Measurements from ENCODE around the gene SH3BP5L.

SH3BP5L gene

GRCh38 chr1:248828845-248829244, 3.1 kb upstream of the SH3BP5L start:
- Mint-ChIP-seq H3K36me3 (ENCODE audit: low read depth) (peaks cover 12% of the 10 kb centered on the region), H3K4me3 (no peak overlapping the region), H3K27me3 (ENCODE audit: low read depth) (peaks cover 5% of the 10 kb centered on the region), H3K27ac (no peak overlapping the region), H3K4me1 (ENCODE audit: low read depth) (peaks cover 22% of the 10 kb centered on the region), H3K9me3 (no peaks in the 10 kb centered on the region)
- no peak for DNase-seq (ENCODE audit: low spot score)

DNA sequence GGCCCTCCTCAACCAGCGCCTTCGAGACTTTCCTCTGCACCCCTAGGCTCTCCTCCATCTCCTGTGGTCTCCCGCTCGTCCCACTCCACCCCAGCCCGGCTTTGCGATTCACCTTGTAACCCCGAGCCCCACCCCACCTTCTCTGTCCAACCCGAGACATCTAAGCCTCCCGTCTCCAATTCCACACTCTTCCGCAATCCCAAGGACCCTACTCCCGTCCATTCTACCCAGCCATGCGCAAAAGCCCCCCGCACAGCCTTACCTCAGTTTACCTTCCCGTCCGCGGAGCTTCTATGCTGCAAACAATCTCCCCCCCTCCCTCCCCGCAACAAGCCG, 174 bp downstream of the SH3BP5L start:
- Mint-ChIP-seq H3K36me3 (ENCODE audit: low read depth) (peaks cover 28% of the 10 kb centered on the region), H3K9me3 (no peaks in the 10 kb centered on the region), H3K4me3 (peak overlapping the region; percentile 99), H3K27me3 (ENCODE audit: low read depth) (no peaks in the 10 kb centered on the region), H3K4me1 (ENCODE audit: low read depth) (peaks cover 32% of the 10 kb centered on the region), H3K27ac (peak overlapping the region; percentile 100)
- DNase-seq (ENCODE audit: low spot score), result no peak

DNA sequence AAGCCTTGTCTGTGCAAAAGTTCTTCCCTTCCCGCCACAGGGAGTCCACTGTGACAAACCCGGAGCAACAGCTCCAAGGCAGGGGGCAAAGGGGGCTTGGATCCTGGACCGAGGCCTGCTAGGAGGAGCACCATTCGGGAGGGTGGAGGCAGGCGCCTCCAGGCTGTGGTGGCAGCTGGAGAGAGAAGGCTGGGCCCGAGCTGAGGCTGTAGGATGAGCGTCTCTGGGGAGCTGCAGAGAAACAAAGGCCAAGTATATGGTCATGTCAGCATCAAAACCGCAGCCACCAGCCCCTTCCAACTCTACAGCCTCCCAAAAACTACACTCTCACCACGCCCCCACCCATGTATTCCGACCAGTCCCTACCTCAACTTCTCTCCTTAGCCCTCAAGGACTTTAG, 579 bp downstream of the SH3BP5L start:
- Mint-ChIP-seq H3K9me3 (no peaks in the 10 kb centered on the region), H3K27ac (peak overlapping the region; percentile 100), H3K4me1 (ENCODE audit: low read depth) (peaks cover 32% of the 10 kb centered on the region), H3K27me3 (ENCODE audit: low read depth) (no peaks in the 10 kb centered on the region), H3K36me3 (ENCODE audit: low read depth) (peaks cover 28% of the 10 kb centered on the region), H3K4me3 (peak overlapping the region; percentile 99)
- DNase-seq (ENCODE audit: low spot score), result no peak

- Mint-ChIP-seq H3K36me3 (ENCODE audit: low read depth) (peaks cover 30% of the 10 kb centered on the region), H3K27ac (peak overlapping the region; percentile 100), H3K27me3 (ENCODE audit: low read depth) (no peaks in the 10 kb centered on the region), H3K4me3 (peak overlapping the region; percentile 99), H3K4me1 (ENCODE audit: low read depth) (peaks cover 34% of the 10 kb centered on the region), H3K9me3 (no peaks in the 10 kb centered on the region)
- DNase-seq (ENCODE audit: low spot score), result no peak
Observed at GRCh38 chr1:248824701-248825100, 1.0 kb downstream of the SH3BP5L start.

DNA sequence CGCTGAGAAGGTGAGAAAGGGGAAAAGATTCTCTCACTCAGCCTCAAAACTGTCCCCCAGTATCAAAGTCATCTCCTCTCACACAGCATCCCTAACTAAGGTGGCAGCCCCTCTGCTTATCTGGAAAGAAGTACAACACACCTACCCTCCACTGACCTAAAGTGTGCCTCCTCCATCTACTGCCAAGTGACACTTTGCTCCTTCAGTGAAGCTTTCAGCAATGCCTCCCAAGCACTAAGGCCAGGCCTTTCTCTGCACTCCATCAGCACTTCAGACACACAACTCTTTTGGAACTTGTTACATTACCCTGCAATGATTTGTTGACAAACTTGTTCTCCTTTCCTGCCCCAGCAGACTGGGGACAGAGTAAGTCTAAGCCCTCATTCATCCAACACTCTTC, 1.4 kb downstream of the SH3BP5L start:
- H3K4me1 Mint-ChIP-seq (ENCODE audit: low read depth), result peaks cover 34% of the 10 kb centered on the region
- H3K36me3 Mint-ChIP-seq (ENCODE audit: low read depth), result peaks cover 31% of the 10 kb centered on the region
- H3K4me3 Mint-ChIP-seq, result peak overlapping the region; percentile 99
- no peak for DNase-seq (ENCODE audit: low spot score)
- peak overlapping the region; percentile 100 for H3K27ac Mint-ChIP-seq
- H3K27me3 Mint-ChIP-seq (ENCODE audit: low read depth), result no peaks in the 10 kb centered on the region
- no peaks in the 10 kb centered on the region for H3K9me3 Mint-ChIP-seq

GRCh38 chr1:248823517-248824001, 2.2 kb downstream of the SH3BP5L start:
- Mint-ChIP-seq H3K27me3 (ENCODE audit: low read depth) (no peaks in the 10 kb centered on the region), H3K4me1 (ENCODE audit: low read depth) (peaks cover 40% of the 10 kb centered on the region), H3K36me3 (ENCODE audit: low read depth) (peaks cover 36% of the 10 kb centered on the region), H3K4me3 (peak overlapping the region; percentile 99), H3K9me3 (no peaks in the 10 kb centered on the region), H3K27ac (no peak overlapping the region)
- no peak for DNase-seq (ENCODE audit: low spot score)

GRCh38 chr1:248822148-248823032, 3.3 kb downstream of the SH3BP5L start:
- Mint-ChIP-seq H3K9me3 (no peaks in the 10 kb centered on the region), H3K27me3 (ENCODE audit: low read depth) (no peaks in the 10 kb centered on the region), H3K27ac (no peak overlapping the region), H3K4me1 (ENCODE audit: low read depth) (peaks cover 46% of the 10 kb centered on the region), H3K36me3 (ENCODE audit: low read depth) (peaks cover 43% of the 10 kb centered on the region), H3K4me3 (peak overlapping the region; percentile 99)
- no peak for DNase-seq (ENCODE audit: low spot score)

- no peaks in the 10 kb centered on the region for H3K9me3 Mint-ChIP-seq
- no peak overlapping the region for H3K4me3 Mint-ChIP-seq
- H3K27ac Mint-ChIP-seq, result no peak overlapping the region
- no peaks in the 10 kb centered on the region for H3K27me3 Mint-ChIP-seq (ENCODE audit: low read depth)
- H3K4me1 Mint-ChIP-seq (ENCODE audit: low read depth), result peaks cover 48% of the 10 kb centered on the region
- peaks cover 47% of the 10 kb centered on the region for H3K36me3 Mint-ChIP-seq (ENCODE audit: low read depth)
- no peak for DNase-seq (ENCODE audit: low spot score)
Observed at GRCh38 chr1:248821641-248822040, 4.1 kb downstream of the SH3BP5L start.

- DNase-seq (ENCODE audit: low spot score), result no peak
- Mint-ChIP-seq H3K27ac (no peak overlapping the region), H3K4me3 (no peak overlapping the region), H3K4me1 (ENCODE audit: low read depth) (peaks cover 53% of the 10 kb centered on the region), H3K9me3 (no peaks in the 10 kb centered on the region), H3K27me3 (ENCODE audit: low read depth) (no peaks in the 10 kb centered on the region), H3K36me3 (ENCODE audit: low read depth) (peaks cover 52% of the 10 kb centered on the region)
Observed at GRCh38 chr1:248821101-248821500, 4.6 kb downstream of the SH3BP5L start.

GRCh38 chr1:248820041-248820585, 5.6 kb downstream of the SH3BP5L start:
- Mint-ChIP-seq H3K27me3 (ENCODE audit: low read depth) (no peaks in the 10 kb centered on the region), H3K9me3 (no peaks in the 10 kb centered on the region), H3K4me3 (no peak overlapping the region), H3K27ac (peak overlapping the region; percentile 12), H3K4me1 (ENCODE audit: low read depth) (peaks cover 57% of the 10 kb centered on the region), H3K36me3 (ENCODE audit: low read depth) (peaks cover 57% of the 10 kb centered on the region)
- no peak for DNase-seq (ENCODE audit: low spot score)

- no peaks in the 10 kb centered on the region for H3K9me3 Mint-ChIP-seq
- DNase-seq (ENCODE audit: low spot score), result no peak
- peak overlapping the region; percentile 28 for H3K4me3 Mint-ChIP-seq
- H3K27ac Mint-ChIP-seq, result peak overlapping the region; percentile 72
- no peaks in the 10 kb centered on the region for H3K27me3 Mint-ChIP-seq (ENCODE audit: low read depth)
- H3K4me1 Mint-ChIP-seq (ENCODE audit: low read depth), result peaks cover 46% of the 10 kb centered on the region
- peaks cover 59% of the 10 kb centered on the region for H3K36me3 Mint-ChIP-seq (ENCODE audit: low read depth)
Observed at GRCh38 chr1:248818505-248819374, 7.0 kb downstream of the SH3BP5L start.

DNA sequence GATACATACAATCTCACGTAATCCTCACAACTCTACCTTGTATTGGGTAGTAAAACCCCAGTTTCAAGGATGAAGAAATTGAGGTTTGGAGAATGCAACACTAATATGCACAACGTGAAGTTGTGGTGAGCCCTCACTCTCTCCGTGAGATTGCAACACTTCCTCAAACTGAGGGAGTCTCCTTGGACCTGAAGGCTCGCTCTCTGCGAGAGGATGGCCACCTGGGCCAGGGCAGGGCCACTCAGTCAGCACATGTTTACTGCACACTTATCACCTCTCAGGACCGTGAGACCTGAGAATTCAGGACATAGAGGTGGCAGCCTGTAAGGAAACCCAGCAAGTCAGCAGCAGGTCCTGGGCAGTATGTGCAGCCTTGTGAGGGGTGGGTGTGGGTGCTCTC, 8.7 kb downstream of the SH3BP5L start:
- Mint-ChIP-seq H3K4me1 (ENCODE audit: low read depth) (peaks cover 35% of the 10 kb centered on the region), H3K27me3 (ENCODE audit: low read depth) (no peaks in the 10 kb centered on the region), H3K4me3 (peak overlapping the region; percentile 66), H3K36me3 (ENCODE audit: low read depth) (peaks cover 62% of the 10 kb centered on the region), H3K27ac (peak overlapping the region; percentile 88), H3K9me3 (no peaks in the 10 kb centered on the region)
- DNase-seq (ENCODE audit: low spot score), result no peak

DNA sequence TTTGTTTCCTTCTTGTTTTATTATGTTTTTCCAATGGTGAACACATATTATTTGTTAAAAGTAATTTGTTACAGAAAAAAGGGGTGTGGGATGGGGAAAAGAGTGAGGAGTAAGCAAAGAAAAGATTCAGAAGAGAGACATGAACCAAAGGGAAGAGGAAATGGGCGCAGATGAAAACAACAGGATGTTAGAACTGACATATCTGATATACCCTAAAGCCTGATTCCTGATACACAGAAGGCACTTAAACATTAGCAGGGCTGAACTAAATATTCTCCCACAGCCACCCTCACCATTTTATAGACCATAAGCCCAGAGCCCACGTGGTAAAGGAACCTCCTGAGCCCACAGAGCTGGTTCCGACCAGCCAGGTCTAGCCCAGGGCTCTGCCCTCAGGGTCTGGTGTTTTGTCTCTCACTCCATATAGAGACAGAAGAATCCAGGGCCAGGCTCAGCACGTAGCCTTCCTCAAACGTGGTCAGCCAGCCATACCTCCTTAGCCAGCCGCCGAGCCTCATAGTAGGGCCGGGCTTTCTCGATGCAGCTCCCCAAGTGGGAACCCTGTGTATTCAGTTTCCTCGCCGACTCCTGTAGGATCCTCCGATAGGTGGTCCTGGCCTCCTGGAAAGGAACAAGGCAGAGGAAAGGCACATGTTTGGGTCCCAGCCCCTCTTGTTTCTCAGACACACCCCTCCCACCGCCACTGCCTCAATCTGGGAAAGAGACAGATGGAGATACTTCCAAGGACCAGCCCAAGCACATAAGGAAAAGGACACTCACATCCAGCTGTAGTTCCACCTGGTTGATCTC, 9.5 kb downstream of the SH3BP5L start:
- no peaks in the 10 kb centered on the region for H3K9me3 Mint-ChIP-seq
- H3K4me1 Mint-ChIP-seq (ENCODE audit: low read depth), result peaks cover 34% of the 10 kb centered on the region
- peaks cover 61% of the 10 kb centered on the region for H3K36me3 Mint-ChIP-seq (ENCODE audit: low read depth)
- H3K4me3 Mint-ChIP-seq, result peak overlapping the region; percentile 66
- DNase-seq (ENCODE audit: low spot score), result no peak
- peak overlapping the region; percentile 88 for H3K27ac Mint-ChIP-seq
- H3K27me3 Mint-ChIP-seq (ENCODE audit: low read depth), result no peaks in the 10 kb centered on the region
